ENCODE results near the gene AURKAIP1.

The AURKAIP1 gene

GRCh38 chr1:1359664-1360468 lies 15.1 kb downstream of the AURKAIP1 start:
- DNase-seq: no peak

GRCh38 chr1:1359308-1359663 lies 15.7 kb downstream of the AURKAIP1 start:
- DNase-seq: no peak

- DNase-seq: no peak
Observed at GRCh38 chr1:1358433-1359271, 16.4 kb downstream of the AURKAIP1 start, which contains the start of gene MXRA8. Gene MXRA8 (minus strand): TSS chr1:1358555. CDS start chr1:1358504, 51 bp downstream.

- no peak for DNase-seq
Observed at GRCh38 chr1:1357871-1358432, 17.1 kb downstream of the AURKAIP1 start.

- no peak for DNase-seq
Observed at GRCh38 chr1:1356796-1357401, 18.1 kb downstream of the AURKAIP1 start.

- DNase-seq: no peak
Observed at GRCh38 chr1:1356166-1356795, 18.7 kb downstream of the AURKAIP1 start.

GRCh38 chr1:1355416-1355815 lies 19.6 kb downstream of the AURKAIP1 start:
- DNase-seq: no peak

- no peak for DNase-seq
Observed at GRCh38 chr1:1354271-1355247, 20.4 kb downstream of the AURKAIP1 start.

- no peak for DNase-seq
Observed at GRCh38 chr1:1353389-1354151, 21.4 kb downstream of the AURKAIP1 start.

- no peak for DNase-seq
Observed at GRCh38 chr1:1352786-1353388, 22.1 kb downstream of the AURKAIP1 start.

GRCh38 chr1:1351511-1352427 lies 23.2 kb downstream of the AURKAIP1 start:
- DNase-seq: no peak

GRCh38 chr1:1349256-1350012 lies 25.6 kb downstream of the AURKAIP1 start, which contains the start of gene DVL1:
Gene DVL1 (minus strand): TSS chr1:1349418. CDS start chr1:1349065, 353 bp downstream.
- DNase-seq: peak; percentile 58

GRCh38 chr1:1348420-1349255 lies 26.4 kb downstream of the AURKAIP1 start:
- DNase-seq: no peak

- DNase-seq: no peak
Observed at GRCh38 chr1:1347663-1348419, 27.2 kb downstream of the AURKAIP1 start.

GRCh38 chr1:1347026-1347595 lies 27.9 kb downstream of the AURKAIP1 start:
- DNase-seq: no peak

GRCh38 chr1:1346501-1346890 lies 28.5 kb downstream of the AURKAIP1 start:
- no peak for DNase-seq
